Measurements from ENCODE around the gene PRDM11. TPM values are rescaled to one million over a fixed set of nuclear protein-coding genes. Genes with fewer than 3 reads are reported as not detected.

PRDM11 gene
- total and polyA plus RNA-seq, 10 of the 15 experiments (the other 5 are each of a cell fraction or from before 2014, with no cell fraction given): 0.03 to 2.4 (median 0.53) TPM

DNA sequence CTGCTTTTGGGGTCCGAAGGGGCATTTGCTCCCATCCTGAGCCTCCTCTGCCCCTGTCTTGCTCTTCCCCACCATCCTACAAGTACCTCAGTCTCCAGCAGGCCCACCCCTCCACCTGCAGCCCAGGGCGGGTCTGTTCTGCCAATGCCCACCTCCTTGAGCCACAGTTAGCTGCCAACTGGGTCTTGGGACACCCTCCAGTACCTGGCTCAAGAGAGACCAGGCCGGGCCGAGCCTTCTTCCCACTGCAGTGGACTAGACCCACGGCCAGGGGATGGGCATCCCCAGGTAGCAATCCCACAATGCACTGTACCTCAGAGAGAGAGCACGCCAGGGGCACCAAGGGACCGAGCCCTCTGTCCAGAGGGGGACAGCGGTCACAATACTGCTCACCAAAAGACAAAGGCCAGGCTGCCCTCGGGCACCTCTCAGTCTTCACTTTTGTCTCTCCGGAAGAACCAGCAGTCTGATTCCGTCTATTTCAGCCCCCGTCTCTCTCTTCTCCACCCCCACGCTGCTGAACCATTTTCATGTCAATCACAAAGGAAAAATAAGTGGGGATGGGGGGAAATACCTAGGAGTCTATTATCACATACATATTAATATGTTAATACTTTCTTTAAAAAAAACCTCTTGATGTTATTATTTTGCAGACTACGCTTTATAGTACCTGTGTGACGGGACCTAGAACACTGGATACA, 88.0 kb downstream of the PRDM11 start (continued):
- TF ChIP-seq ZBTB40 (IDR thresholded peaks at IDR 0.05; ENCODE audit: borderline replicate concordance): no peak
- no peak for TF ChIP-seq CBFB (IDR thresholded peaks at IDR 0.05; ENCODE audit: low read depth)
- no peak for TF ChIP-seq RELA (IDR thresholded peaks at IDR 0.05; ENCODE audit: borderline replicate concordance, partially characterized antibody)
- TF ChIP-seq MXI1 (IDR thresholded peaks at IDR 0.05; ENCODE audit: low read depth, low read length): no peak

- Histone ChIP-seq H2AFZ (ENCODE audit: control insufficient read depth, low read depth, low read length) (no peak overlapping the region), H3K9ac (ENCODE audit: control insufficient read depth, insufficient read depth, low read length) (no peak overlapping the region), H3K79me2 (ENCODE audit: control insufficient read depth, insufficient read depth, low read length) (no peaks in the 10 kb centered on the region), H3K4me1 (ENCODE audit: control insufficient read depth, insufficient read depth, low read length) (no peaks in the 10 kb centered on the region), H3K27me3 (replicated peaks in 1 of 2; ENCODE audit: control insufficient read depth in 2 of 2, insufficient read depth in 2 of 2, low read length in 1 of 2) (peaks cover 0 to 2% of the 10 kb centered on the region in 2 experiments; a peak in 1 of 4 replicates), H3K36me3 (ENCODE audit: control insufficient read depth in 2 of 2, insufficient read depth in 2 of 2, low read length in 1 of 2) (no peaks in the 10 kb centered on the region), H3K27ac (ENCODE audit: control insufficient read depth, insufficient read depth) (no peak overlapping the region), H4K20me1 (ENCODE audit: control insufficient read depth, insufficient read depth) (no peaks in the 10 kb centered on the region; the same call in 1 of the 2 replicates), H3K4me2 (ENCODE audit: control insufficient read depth, insufficient read depth) (no peak overlapping the region), H3K4me3 (no peak overlapping the region), H3K9me3 (replicated peaks; ENCODE audit: control insufficient read depth, insufficient read depth, low read length) (no peaks in the 10 kb centered on the region; the same call in 2 of the 3 replicates)
- no peak for DNase-seq (ENCODE audit: low read depth, low spot score)
- ChIA-PET POLR2A (no interaction called here), CTCF (interaction anchor here (0.6 to 1.3 kb wide), 4 partner anchors 8 to 311 kb away, joined by 3 to 4 read pairs (median 3); no protein-coding TSS in a partner anchor), RAD21 (ENCODE audit: unreplicated experiment) (no interaction called here), SMC1A (ENCODE audit: uncharacterized antibody, unreplicated experiment) (interaction anchor here (0.7 kb wide), 1 partner anchor 175 kb away, joined by 3 read pairs; no protein-coding TSS in a partner anchor)
- intact Hi-C loops (cut with micrococcal nuclease; ENCODE audit: unreplicated experiment): no loop called here
- 2% methylated on average over 4 of the region's 4 CpGs for WGBS (ENCODE audit: insufficient coverage, insufficient replicate concordance, low lambda C conversion rate, missing lambda C conversion rate)
- BruUV-seq (replicated peaks): no TSS peak
- FAIRE-seq: no peak
- ATAC-seq: no peak
- in situ Hi-C loops (cut with MboI): no loop called here
- TF ChIP-seq MYB (IDR thresholded peaks at IDR 0.05; ENCODE audit: borderline replicate concordance, low read depth, low read length): no peak
- no peak for TF ChIP-seq BCL11A (IDR thresholded peaks at IDR 0.05; ENCODE audit: low read depth, low read length)
- no peak for TF ChIP-seq RAD21 (IDR thresholded peaks at IDR 0.05; ENCODE audit: insufficient read depth, low read depth, low read length)
- no peak for TF ChIP-seq POLR2AphosphoS5 (IDR thresholded peaks at IDR 0.05; ENCODE audit: low read length)
- no peak for TF ChIP-seq RELB (IDR thresholded peaks at IDR 0.05; ENCODE audit: low read depth)
- no peak for TF ChIP-seq TARDBP (IDR thresholded peaks at IDR 0.05; ENCODE audit: borderline replicate concordance)
- TF ChIP-seq PAX5 (IDR thresholded peaks at IDR 0.05; ENCODE audit: borderline replicate concordance, low read depth, low read length): no peak
- TF ChIP-seq, protein P1, sequence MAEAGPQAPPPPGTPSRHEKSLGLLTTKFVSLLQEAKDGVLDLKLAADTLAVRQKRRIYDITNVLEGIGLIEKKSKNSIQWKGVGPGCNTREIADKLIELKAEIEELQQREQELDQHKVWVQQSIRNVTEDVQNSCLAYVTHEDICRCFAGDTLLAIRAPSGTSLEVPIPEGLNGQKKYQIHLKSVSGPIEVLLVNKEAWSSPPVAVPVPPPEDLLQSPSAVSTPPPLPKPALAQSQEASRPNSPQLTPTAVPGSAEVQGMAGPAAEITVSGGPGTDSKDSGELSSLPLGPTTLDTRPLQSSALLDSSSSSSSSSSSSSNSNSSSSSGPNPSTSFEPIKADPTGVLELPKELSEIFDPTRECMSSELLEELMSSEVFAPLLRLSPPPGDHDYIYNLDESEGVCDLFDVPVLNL (IDR thresholded peaks at IDR 0.05; ENCODE audit: low read depth, low read length): no peak
- TF ChIP-seq STAT3 (IDR thresholded peaks at IDR 0.05; ENCODE audit: low read depth, low read length): no peak
- TF ChIP-seq SREBF1 (IDR thresholded peaks at IDR 0.05; ENCODE audit: low read length): no peak
Observed at GRCh38 chr11:45237711-45238315, 91.4 kb downstream of the PRDM11 start.
